IMR-90 (cell line): ENCODE data around the gene BRIP1. TPM values are rescaled to one million over a fixed set of nuclear protein-coding genes. Genes with fewer than 3 reads are reported as not detected.
A peak's percentile ranks its signal among the peaks of the same experiment; 100 is the strongest.

ENCODE experiments used
- ATAC-seq: fragments of 200-7000 bp; cut with Tn5 transposase; 2 replicates; pipeline ENCODE4 v1.9.1; 2020; ENCODE audit warnings: low read depth, mild to moderate bottlenecking, moderate library complexity
- BruUV-seq: library from RNA; stranded (reverse); fragments of 400-500 nt; replicated peaks from 2 replicates; lab custom pipeline; 2021; lab: Mats Ljungman, UMichigan
- CTCF ChIA-PET: fragments of 300-600 bp; formaldehyde crosslinking; extraction: SDS; loops from one replicate; lab custom pipeline; 2021; ENCODE audit warnings: antibody characterized with exemption; lab: Yijun Ruan, JAX
- POLR2A ChIA-PET: fragments of 300-600 bp; sonication (Branson Sonifier 250); formaldehyde crosslinking; loops from one replicate; lab custom pipeline; 2022; ENCODE audit warnings: antibody characterized with exemption; ENCODE audit not compliant: unreplicated experiment; lab: Charles Lee
- DNase-seq: peaks from one replicate; pipeline ENCODE4 v3.0.0; 2013
- H2AFZ ChIP-seq: replicated peaks from 2 replicates; pipeline ENCODE3; 2013; ENCODE audit warnings: low read length, mild to moderate bottlenecking; ENCODE audit not compliant: poor library complexity
- H2AK5ac ChIP-seq: 2 replicates; pipeline ENCODE4 v1.6.1; 2013; ENCODE audit warnings: low read depth, low read length, inconsistent platforms
- H2AK9ac ChIP-seq: replicated peaks from 2 replicates; pipeline ENCODE3; 2013; ENCODE audit warnings: mild to moderate bottlenecking, low read depth, low read length, moderate library complexity; ENCODE audit not compliant: poor library complexity
- H2BK120ac ChIP-seq: 2 replicates; pipeline ENCODE4 v1.6.1; 2013; ENCODE audit warnings: low read depth, low read length, inconsistent platforms
- H2BK15ac ChIP-seq: 3 replicates; pipeline ENCODE4 v1.6.1; 2013; ENCODE audit warnings: low read depth, low read length, inconsistent platforms
- H2BK20ac ChIP-seq: 2 replicates; pipeline ENCODE4 v1.6.1; 2013; ENCODE audit warnings: low read depth, mild to moderate bottlenecking, inconsistent platforms, low read length, moderate library complexity
- H2BK5ac ChIP-seq: 2 replicates; pipeline ENCODE4 v1.6.1; 2013; ENCODE audit warnings: mild to moderate bottlenecking, low read depth, low read length, inconsistent platforms; ENCODE audit not compliant: poor library complexity, severe bottlenecking
- H3K14ac ChIP-seq: replicated peaks from 2 replicates; pipeline ENCODE4 v1.6.1; 2013; ENCODE audit warnings: low read depth, low read length, inconsistent platforms
- H3K18ac ChIP-seq: 2 replicates; pipeline ENCODE4 v1.6.1; 2013; ENCODE audit warnings: low read depth, low read length, control low read depth
- H3K23ac ChIP-seq: 2 replicates; pipeline ENCODE4 v1.6.1; 2013; ENCODE audit warnings: low read depth, low read length, inconsistent platforms
- H3K27ac ChIP-seq: 2 replicates; pipeline ENCODE4 v1.5.1; 2013; ENCODE audit warnings: mild to moderate bottlenecking, control low read depth, low read length; ENCODE audit not compliant: insufficient read depth
- H3K27me3 ChIP-seq: 2 replicates; pipeline ENCODE4 v1.6.1; 2013; ENCODE audit warnings: low read length; ENCODE audit not compliant: control insufficient read depth, insufficient read depth
- H3K36me3 ChIP-seq: 2 replicates; pipeline ENCODE4 v1.6.1; 2013; ENCODE audit warnings: low read length, mixed read lengths; ENCODE audit not compliant: control insufficient read depth, insufficient read depth
- H3K4ac ChIP-seq: 2 replicates; pipeline ENCODE4 v1.6.1; 2013; ENCODE audit warnings: low read depth, low read length, inconsistent platforms
- H3K4me1 ChIP-seq: 2 replicates; pipeline ENCODE4 v1.6.1; 2013; ENCODE audit warnings: low read length, mixed read lengths; ENCODE audit not compliant: control insufficient read depth, insufficient read depth
- H3K4me2 ChIP-seq: 2 replicates; pipeline ENCODE4 v1.6.1; 2013; ENCODE audit warnings: low read depth, mild to moderate bottlenecking, control low read depth, low read length, moderate library complexity
- H3K4me3 ChIP-seq: 2 replicates; pipeline ENCODE4 v1.5.1; 2013; ENCODE audit warnings: low read depth, mild to moderate bottlenecking, control low read depth, low read length, moderate library complexity; ENCODE audit not compliant: insufficient read depth
- H3K56ac ChIP-seq: 2 replicates; pipeline ENCODE4 v1.6.1; 2013; ENCODE audit warnings: low read length, inconsistent platforms; ENCODE audit not compliant: insufficient read depth; ENCODE audit errors: extremely low read depth
- H3K79me1 ChIP-seq, 2 experiments: 2 replicates each; pipeline ENCODE4 v1.6.1; 2013; ENCODE audit warnings: low read length in 2 of 2, inconsistent platforms in 1 of 2, low read depth in 1 of 2
- H3K9ac ChIP-seq: 2 replicates; pipeline ENCODE4 v1.6.1; 2013; ENCODE audit warnings: low read depth, low read length, control low read depth
- H3K9me1 ChIP-seq: 2 replicates; pipeline ENCODE4 v1.6.1; 2013; ENCODE audit warnings: low read length, inconsistent platforms; ENCODE audit not compliant: insufficient read depth
- H3K9me3 ChIP-seq: 2 replicates; pipeline ENCODE4 v1.6.1; 2013; ENCODE audit warnings: low read length; ENCODE audit not compliant: control insufficient read depth, insufficient read depth
- H4K20me1 ChIP-seq: 2 replicates; pipeline ENCODE4 v1.6.1; 2013; ENCODE audit warnings: low read length, inconsistent platforms; ENCODE audit not compliant: insufficient read depth
- H4K5ac ChIP-seq: 2 replicates; pipeline ENCODE4 v1.6.1; 2013; ENCODE audit warnings: mild to moderate bottlenecking, low read depth, low read length, control low read depth
- H4K8ac ChIP-seq, 2 experiments: 2 replicates each; pipeline ENCODE4 v1.6.1; 2013; ENCODE audit warnings: low read depth in 2 of 2, low read length in 2 of 2, control low read depth in 1 of 2, inconsistent platforms in 1 of 2
- H4K91ac ChIP-seq: 2 replicates; pipeline ENCODE4 v1.6.1; 2013; ENCODE audit warnings: low read depth, low read length, inconsistent platforms; ENCODE audit not compliant: insufficient read depth
- BHLHE40 ChIP-seq: fragments of 150-350 bp; IDR thresholded peaks from 2 replicates; pipeline ENCODE4 v1.6.1; 2016; ENCODE audit warnings: mild to moderate bottlenecking, low read depth, low read length
- CEBPB ChIP-seq: IDR thresholded peaks from 2 replicates; pipeline ENCODE4 v1.6.1; 2012; ENCODE audit warnings: low read depth, low read length, improper control_type of control experiment
- CHD1 ChIP-seq: IDR thresholded peaks from 2 replicates; pipeline ENCODE4 v1.6.1; 2012; ENCODE audit warnings: low read depth, low read length, improper control_type of control experiment
- FOS ChIP-seq: fragments of 150-350 bp; IDR thresholded peaks from 2 replicates; pipeline ENCODE4 v1.6.1; 2016; ENCODE audit warnings: low read depth, low read length
- MAFK ChIP-seq: IDR thresholded peaks from 2 replicates; pipeline ENCODE4 v1.6.1; 2012; ENCODE audit warnings: low read depth, low read length, improper control_type of control experiment
- MAZ ChIP-seq: IDR thresholded peaks from 2 replicates; pipeline ENCODE4 v1.6.1; 2012; ENCODE audit warnings: low read depth, mild to moderate bottlenecking, low read length, improper control_type of control experiment, moderate library complexity, borderline replicate concordance
- MXI1 ChIP-seq: IDR thresholded peaks from 2 replicates; pipeline ENCODE4 v1.6.1; 2012; ENCODE audit warnings: low read depth, mild to moderate bottlenecking, low read length, moderate library complexity, borderline replicate concordance
- NFE2L2 ChIP-seq: fragments of 150-350 bp; IDR thresholded peaks from 2 replicates; pipeline ENCODE4 v1.6.1; 2016; ENCODE audit warnings: low read depth, mild to moderate bottlenecking, low read length
- POLR2A ChIP-seq: IDR thresholded peaks from 2 replicates; pipeline ENCODE4 v1.6.1; 2012; ENCODE audit warnings: mild to moderate bottlenecking, low read depth, low read length
- RAD21 ChIP-seq: IDR thresholded peaks from 2 replicates; pipeline ENCODE4 v1.6.1; 2012; ENCODE audit warnings: low read length, improper control_type of control experiment
- RCOR1 ChIP-seq: IDR thresholded peaks from 2 replicates; pipeline ENCODE4 v1.6.1; 2012; ENCODE audit warnings: mild to moderate bottlenecking, low read length, improper control_type of control experiment; ENCODE audit not compliant: insufficient replicate concordance
- RFX5 ChIP-seq: IDR thresholded peaks from 2 replicates; pipeline ENCODE4 v1.8.0; 2012; ENCODE audit warnings: low read depth, mild to moderate bottlenecking, low read length, moderate library complexity
- SMC3 ChIP-seq: fragments of 150-350 bp; IDR thresholded peaks from 2 replicates; pipeline ENCODE4 v1.6.1; 2016; ENCODE audit warnings: low read depth, mild to moderate bottlenecking, antibody characterized with exemption, low read length, moderate library complexity
- WGBS, 2 experiments: methylation state at CpG; one replicate each; pipeline versions ENCODE4 v1.1.5 to v1.1.7; 2013; ENCODE audit warnings: missing lambda C conversion rate in 2 of 2; ENCODE audit not compliant: insufficient read length in 1 of 2; ENCODE audit errors: extremely low coverage in 2 of 2; 5-methylcytosine and 5-hydroxymethylcytosine counted together
- dilution Hi-C: fragments of 300-500 bp; cut with HindIII; formaldehyde crosslinking; loops from one replicate; pipeline ENCODE4 v1.14.3; 2018; ENCODE audit warnings: low sequenced_read_pairs; ENCODE audit not compliant: unreplicated experiment
- in situ Hi-C: fragments of 300-500 bp; cut with MboI; formaldehyde crosslinking; loops from 3 replicates; pipeline ENCODE4 v1.14.3; 2019; ENCODE audit warnings: low sequenced_read_pairs, inconsistent platforms, mixed read lengths
- intact Hi-C: fragments of 100-400 bp; cut with micrococcal nuclease; formaldehyde crosslinking; loops from 2 replicates; pipeline ENCODE4 v1.10.0; 2022
- polyA plus RNA-seq, 3 experiments: library from polyadenylated mRNA; depleted of rRNA; stranded (reverse); fragments of >200 nt; gene quantifications; 2 replicates each; pipeline ENCODE4 v1.2.3, GENCODE V29; 2012; ENCODE audit warnings: low replicate concordance in 1 of 3
- total RNA-seq: library from RNA; depleted of rRNA; stranded (reverse); fragments of >200 nt; gene quantifications from 2 replicates; pipeline ENCODE4 v1.2.3, GENCODE V29; 2012
- TF ChIP-seq, protein P1 (sequence below): fragments of 150-350 bp; IDR thresholded peaks from 2 replicates; pipeline ENCODE4 v1.6.1; 2016; ENCODE audit warnings: low read depth, mild to moderate bottlenecking, low read length, moderate library complexity, borderline replicate concordance
- TF ChIP-seq, protein P2 (sequence below): conservative IDR thresholded peaks from 2 replicates; pipeline ENCODE4 v1.5.1; 2012; ENCODE audit warnings: mild to moderate bottlenecking, low read depth, low read length, improper control_type of control experiment
- TF ChIP-seq, protein P3 (sequence below): fragments of 150-350 bp; IDR thresholded peaks from 2 replicates; pipeline ENCODE4 v1.6.1; 2017; ENCODE audit warnings: mild to moderate bottlenecking, antibody characterized with exemption, low read length, low read depth

Gene BRIP1
- total and polyA plus RNA-seq, 2 of the 4 experiments (the other 2 are of a cell fraction): 6.1 to 19.7 TPM

DNA sequence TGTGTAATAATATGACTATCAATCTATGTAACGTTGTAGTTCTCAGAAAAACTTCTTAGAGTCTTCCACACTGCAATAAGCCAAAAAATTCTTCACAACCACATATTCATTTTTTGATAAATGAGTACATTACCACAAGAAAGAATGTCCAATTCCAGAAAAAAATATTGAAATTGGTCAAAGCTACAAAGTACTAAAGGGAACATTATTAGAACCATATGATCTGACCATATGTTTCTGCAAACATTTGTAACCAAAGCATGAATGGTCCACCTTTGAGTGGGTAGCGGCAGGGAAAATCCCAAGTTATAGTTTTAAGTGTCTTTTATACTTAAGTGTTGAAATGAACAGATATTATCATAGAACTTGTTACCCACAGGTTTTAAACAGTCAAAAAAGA, 200.6 kb downstream of the BRIP1 start:
- Histone ChIP-seq H3K36me3 (no peaks in the 10 kb centered on the region), H2BK20ac (no peak overlapping the region), H2AFZ (no peak overlapping the region), H4K20me1 (no peaks in the 10 kb centered on the region), H3K14ac (no peak overlapping the region), H2BK15ac (no peak overlapping the region), H3K79me1 (no peaks in the 10 kb centered on the region), H3K27ac (no peak overlapping the region), H3K27me3 (no peaks in the 10 kb centered on the region), H3K9ac (no peak overlapping the region), H3K9me3 (no peaks in the 10 kb centered on the region), H2BK5ac (no peak overlapping the region), H3K18ac (no peak overlapping the region), H2AK9ac (no peak overlapping the region), H2BK120ac (no peak overlapping the region), H2AK5ac (no peak overlapping the region), H3K4me1 (no peaks in the 10 kb centered on the region), H4K91ac (no peak overlapping the region), H3K4me3 (no peak overlapping the region), H4K5ac (no peak overlapping the region), H3K56ac (no peak overlapping the region), H3K4ac (no peak overlapping the region), H3K23ac (no peak overlapping the region), H4K8ac (no peak overlapping the region), H3K9me1 (no peaks in the 10 kb centered on the region), H3K4me2 (no peak overlapping the region)
- in situ Hi-C loops: no loop called here
- ChIA-PET POLR2A (no interaction called here), CTCF (no interaction called here)
- BruUV-seq: no TSS peak
- dilution Hi-C loops: no loop called here
- no CpG with 5 or more reads among the region's 2 CpGs for WGBS, 2 experiments
- intact Hi-C loops: no loop called here
- TF ChIP-seq MXI1 (no peak), MAFK (no peak), BHLHE40 (no peak), NFE2L2 (no peak), FOS (no peak), RFX5 (no peak), MAZ (no peak), RAD21 (no peak), CHD1 (no peak), CEBPB (no peak), RCOR1 (no peak), POLR2A (no peak), SMC3 (no peak)
- TF ChIP-seq, protein P1, sequence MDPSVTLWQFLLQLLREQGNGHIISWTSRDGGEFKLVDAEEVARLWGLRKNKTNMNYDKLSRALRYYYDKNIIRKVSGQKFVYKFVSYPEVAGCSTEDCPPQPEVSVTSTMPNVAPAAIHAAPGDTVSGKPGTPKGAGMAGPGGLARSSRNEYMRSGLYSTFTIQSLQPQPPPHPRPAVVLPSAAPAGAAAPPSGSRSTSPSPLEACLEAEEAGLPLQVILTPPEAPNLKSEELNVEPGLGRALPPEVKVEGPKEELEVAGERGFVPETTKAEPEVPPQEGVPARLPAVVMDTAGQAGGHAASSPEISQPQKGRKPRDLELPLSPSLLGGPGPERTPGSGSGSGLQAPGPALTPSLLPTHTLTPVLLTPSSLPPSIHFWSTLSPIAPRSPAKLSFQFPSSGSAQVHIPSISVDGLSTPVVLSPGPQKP: no peak
- TF ChIP-seq, protein P2, sequence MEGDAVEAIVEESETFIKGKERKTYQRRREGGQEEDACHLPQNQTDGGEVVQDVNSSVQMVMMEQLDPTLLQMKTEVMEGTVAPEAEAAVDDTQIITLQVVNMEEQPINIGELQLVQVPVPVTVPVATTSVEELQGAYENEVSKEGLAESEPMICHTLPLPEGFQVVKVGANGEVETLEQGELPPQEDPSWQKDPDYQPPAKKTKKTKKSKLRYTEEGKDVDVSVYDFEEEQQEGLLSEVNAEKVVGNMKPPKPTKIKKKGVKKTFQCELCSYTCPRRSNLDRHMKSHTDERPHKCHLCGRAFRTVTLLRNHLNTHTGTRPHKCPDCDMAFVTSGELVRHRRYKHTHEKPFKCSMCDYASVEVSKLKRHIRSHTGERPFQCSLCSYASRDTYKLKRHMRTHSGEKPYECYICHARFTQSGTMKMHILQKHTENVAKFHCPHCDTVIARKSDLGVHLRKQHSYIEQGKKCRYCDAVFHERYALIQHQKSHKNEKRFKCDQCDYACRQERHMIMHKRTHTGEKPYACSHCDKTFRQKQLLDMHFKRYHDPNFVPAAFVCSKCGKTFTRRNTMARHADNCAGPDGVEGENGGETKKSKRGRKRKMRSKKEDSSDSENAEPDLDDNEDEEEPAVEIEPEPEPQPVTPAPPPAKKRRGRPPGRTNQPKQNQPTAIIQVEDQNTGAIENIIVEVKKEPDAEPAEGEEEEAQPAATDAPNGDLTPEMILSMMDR: no peak
- TF ChIP-seq, protein P3, sequence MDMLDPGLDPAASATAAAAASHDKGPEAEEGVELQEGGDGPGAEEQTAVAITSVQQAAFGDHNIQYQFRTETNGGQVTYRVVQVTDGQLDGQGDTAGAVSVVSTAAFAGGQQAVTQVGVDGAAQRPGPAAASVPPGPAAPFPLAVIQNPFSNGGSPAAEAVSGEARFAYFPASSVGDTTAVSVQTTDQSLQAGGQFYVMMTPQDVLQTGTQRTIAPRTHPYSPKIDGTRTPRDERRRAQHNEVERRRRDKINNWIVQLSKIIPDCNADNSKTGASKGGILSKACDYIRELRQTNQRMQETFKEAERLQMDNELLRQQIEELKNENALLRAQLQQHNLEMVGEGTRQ: no peak
- DNase-seq (peak; percentile 48), ATAC-seq (no peak)
